Measurements from ENCODE around the gene LSM3.

DNA sequence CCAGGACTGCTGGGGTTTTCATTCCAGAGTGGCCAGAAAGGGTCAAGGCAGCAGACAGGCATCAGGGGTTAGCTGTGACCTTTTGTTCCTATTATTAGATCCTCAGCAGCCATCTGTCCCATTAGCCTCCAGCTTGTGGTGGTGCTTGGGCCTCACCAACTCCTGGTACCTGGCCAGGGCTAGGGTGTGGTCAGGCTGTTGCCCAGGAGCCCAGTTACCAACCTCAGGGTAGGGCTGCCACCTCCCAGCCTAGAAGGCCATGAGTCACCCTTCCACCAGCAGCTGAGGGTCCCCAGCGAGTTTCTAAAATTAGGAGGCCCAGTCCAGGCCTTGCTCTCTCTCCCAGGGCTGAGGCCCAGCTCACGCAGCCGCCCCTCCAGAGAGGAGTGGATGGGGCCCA, 41.6 kb upstream of the LSM3 start:
- TF ChIP-seq EZH2 (IDR thresholded peaks at IDR 0.05; ENCODE audit: insufficient read depth, low read length) = no peak
- TF ChIP-seq, protein P1, sequence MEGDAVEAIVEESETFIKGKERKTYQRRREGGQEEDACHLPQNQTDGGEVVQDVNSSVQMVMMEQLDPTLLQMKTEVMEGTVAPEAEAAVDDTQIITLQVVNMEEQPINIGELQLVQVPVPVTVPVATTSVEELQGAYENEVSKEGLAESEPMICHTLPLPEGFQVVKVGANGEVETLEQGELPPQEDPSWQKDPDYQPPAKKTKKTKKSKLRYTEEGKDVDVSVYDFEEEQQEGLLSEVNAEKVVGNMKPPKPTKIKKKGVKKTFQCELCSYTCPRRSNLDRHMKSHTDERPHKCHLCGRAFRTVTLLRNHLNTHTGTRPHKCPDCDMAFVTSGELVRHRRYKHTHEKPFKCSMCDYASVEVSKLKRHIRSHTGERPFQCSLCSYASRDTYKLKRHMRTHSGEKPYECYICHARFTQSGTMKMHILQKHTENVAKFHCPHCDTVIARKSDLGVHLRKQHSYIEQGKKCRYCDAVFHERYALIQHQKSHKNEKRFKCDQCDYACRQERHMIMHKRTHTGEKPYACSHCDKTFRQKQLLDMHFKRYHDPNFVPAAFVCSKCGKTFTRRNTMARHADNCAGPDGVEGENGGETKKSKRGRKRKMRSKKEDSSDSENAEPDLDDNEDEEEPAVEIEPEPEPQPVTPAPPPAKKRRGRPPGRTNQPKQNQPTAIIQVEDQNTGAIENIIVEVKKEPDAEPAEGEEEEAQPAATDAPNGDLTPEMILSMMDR (IDR thresholded peaks at IDR 0.05; ENCODE audit: insufficient read depth, low read depth, low read length) = no peak

Measured in astrocyte (in vitro differentiated cells and primary cell).